Endothelial cell of umbilical vein (primary cell): Measurements from ENCODE around the gene CEP83. TPM values are rescaled to one million over a fixed set of nuclear protein-coding genes. Genes with fewer than 3 reads are reported as not detected.

Source experiments
- BruUV-seq: library from RNA; stranded (reverse); fragments of 400-500 nt; replicated peaks from 2 replicates; lab custom pipeline; 2021; lab: Mats Ljungman, UMichigan
- CTCF ChIA-PET: fragments of 300-600, 350-600 bp; sonication (Branson Sonifier 250); formaldehyde crosslinking; loops from one replicate; lab custom pipeline; 2021; ENCODE audit warnings: antibody characterized with exemption, inconsistent platforms; lab: Charles Lee
- POLR2A ChIA-PET: fragments of 300-600, 350-600 bp; sonication (Branson Sonifier 250); formaldehyde crosslinking; loops from one replicate; lab custom pipeline; 2021; ENCODE audit warnings: antibody characterized with exemption, inconsistent platforms; lab: Charles Lee
- DNase-seq: peaks from one replicate; pipeline ENCODE4 v3.0.0-alpha.2; 2011; ENCODE audit warnings: low read depth, low spot score
- FAIRE-seq: peaks from 2 replicates; lab custom pipeline; 2011; peaks lifted over from hg19 to GRCh38; lab: Jason Lieb, UNC
- H2AFZ ChIP-seq: 2 replicates; pipeline ENCODE4 v1.6.0; 2012; ENCODE audit warnings: low read depth, low read length, control low read depth, inconsistent platforms
- H3K27ac ChIP-seq: 2 replicates; pipeline ENCODE4 v1.5.1; 2011; ENCODE audit warnings: low read depth, mild to moderate bottlenecking, control low read depth, low read length, moderate library complexity; ENCODE audit not compliant: insufficient read depth
- H3K27me3 ChIP-seq, 2 experiments: 2 replicates each; pipeline versions ENCODE4 v1.6.0 to v1.6.1; 2011; ENCODE audit warnings: low read length in 2 of 2, mixed read lengths in 1 of 2; ENCODE audit not compliant: control insufficient read depth in 2 of 2, insufficient read depth in 2 of 2
- H3K36me3 ChIP-seq, 2 experiments: 2 replicates in 1 of 2; 3 replicates in 1 of 2; pipeline ENCODE4 v1.5.1; 2011; ENCODE audit warnings: low read length in 2 of 2, mild to moderate bottlenecking in 1 of 2, moderate library complexity in 1 of 2; ENCODE audit not compliant: control insufficient read depth in 2 of 2, insufficient read depth in 2 of 2; ENCODE audit errors: extremely low read depth in 1 of 2
- H3K4me1 ChIP-seq: 3 replicates; pipeline ENCODE4 v1.5.1; 2011; ENCODE audit warnings: mild to moderate bottlenecking, low read length; ENCODE audit not compliant: control insufficient read depth, insufficient read depth; ENCODE audit errors: extremely low read depth
- H3K4me2 ChIP-seq: 2 replicates; pipeline ENCODE4 v1.6.1; 2011; ENCODE audit warnings: low read length, control low read depth, mixed read lengths; ENCODE audit not compliant: insufficient read depth
- H3K4me3 ChIP-seq, 3 experiments: fragments of 200-600 bp in 1 of 3; sonication (generic), shearing (Covaris generic) in 1 of 3; replicated peaks in 1 of 3; 2 replicates each; pipeline ENCODE4 v1.5.1; 2011 to 2016; ENCODE audit warnings: control low read depth in 3 of 3, low read length in 3 of 3, mild to moderate bottlenecking in 2 of 3, inconsistent platforms in 1 of 3, low read depth in 1 of 3, moderate library complexity in 1 of 3; ENCODE audit not compliant: insufficient read depth in 1 of 3
- H3K79me2 ChIP-seq: 2 replicates; pipeline ENCODE4 v1.6.0; 2012; ENCODE audit warnings: low read length, inconsistent platforms; ENCODE audit not compliant: control insufficient read depth, insufficient read depth
- H3K9ac ChIP-seq: replicated peaks from 2 replicates; pipeline ENCODE3; 2011; ENCODE audit warnings: low read length, control low read depth; ENCODE audit not compliant: insufficient read depth; ENCODE audit errors: extremely low read depth
- H3K9me1 ChIP-seq: replicated peaks from 3 replicates; pipeline ENCODE4 v1.6.0; 2011; ENCODE audit warnings: mild to moderate bottlenecking, low read length; ENCODE audit not compliant: control insufficient read depth, insufficient read depth; ENCODE audit errors: extremely low read depth
- H3K9me3 ChIP-seq: replicated peaks from 2 replicates; pipeline ENCODE4 v1.5.1; 2012; ENCODE audit warnings: low read length, inconsistent platforms; ENCODE audit not compliant: control insufficient read depth, insufficient read depth
- H4K20me1 ChIP-seq: replicated peaks from 2 replicates; pipeline ENCODE3; 2011; ENCODE audit warnings: mild to moderate bottlenecking, low read length; ENCODE audit not compliant: control insufficient read depth, insufficient read depth; ENCODE audit errors: extremely low read depth
- EZH2 ChIP-seq: IDR thresholded peaks from 2 replicates; pipeline ENCODE4 v1.6.1; 2012; ENCODE audit warnings: borderline replicate concordance, low read depth, mild to moderate bottlenecking, moderate library complexity, low read length, inconsistent platforms; ENCODE audit not compliant: severe bottlenecking
- FOS ChIP-seq: IDR thresholded peaks from 2 replicates; pipeline ENCODE4 v1.6.1; 2011; ENCODE audit warnings: mild to moderate bottlenecking, low read length, moderate library complexity, borderline replicate concordance; ENCODE audit not compliant: insufficient read depth
- GATA2 ChIP-seq: IDR thresholded peaks from 2 replicates; pipeline ENCODE4 v1.7.0; 2011; ENCODE audit warnings: low read depth, mild to moderate bottlenecking, moderate library complexity, mixed read lengths, low read length; ENCODE audit not compliant: insufficient read length, insufficient read depth
- JUN ChIP-seq: IDR thresholded peaks from 2 replicates; pipeline ENCODE4 v1.6.1; 2011; ENCODE audit warnings: borderline replicate concordance, low read depth; ENCODE audit not compliant: insufficient read length, insufficient read depth
- MYC ChIP-seq: IDR thresholded peaks from one replicate; pipeline ENCODE4 v1.6.1; 2011; ENCODE audit warnings: mild to moderate bottlenecking, low read depth, low read length
- POLR2A ChIP-seq: IDR thresholded peaks from 2 replicates; pipeline ENCODE4 v1.6.1; 2012; ENCODE audit warnings: low read depth, mild to moderate bottlenecking, control low read depth, low read length
- POLR2AphosphoS5 ChIP-seq: IDR thresholded peaks from 2 replicates; pipeline ENCODE4 v1.6.1; 2012; ENCODE audit warnings: low read depth, mild to moderate bottlenecking, control low read depth, low read length, moderate library complexity; ENCODE audit not compliant: insufficient read depth
- dilution Hi-C: fragments of 300-500 bp; cut with MboI; formaldehyde crosslinking; loops from one replicate; pipeline ENCODE4 v1.15.0; 2019; ENCODE audit warnings: low sequenced_read_pairs; ENCODE audit not compliant: extremely low pct_ligation_motif_present
- intact Hi-C: fragments of 100-400 bp; cut with micrococcal nuclease; formaldehyde crosslinking; loops from one replicate; pipeline ENCODE4 v1.10.0; 2022
- polyA plus RNA-seq, 4 experiments: library from polyadenylated mRNA; depleted of rRNA in 3 of 4; stranded (reverse) in 3 of 4; unstranded in 1 of 4; fragments of >200 nt; gene quantifications; 2 replicates each; pipeline versions ENCODE4 v1.2.1 to v1.2.3, GENCODE V29; 2011 to 2012; ENCODE audit warnings: missing spikeins in 1 of 4
- total RNA-seq: library from RNA; stranded (reverse); gene quantifications from 2 replicates; pipeline ENCODE4 v1.2.3, GENCODE V29; 2021
- TF ChIP-seq, protein P1 (sequence below), 2 donors: IDR thresholded peaks; 1 replicate in 1 of 2; 2 replicates in 1 of 2; pipeline ENCODE4 v1.5.1; 2011; ENCODE audit warnings: low read length in 2 of 2, mild to moderate bottlenecking in 2 of 2, moderate library complexity in 2 of 2, control low read depth in 1 of 2, inconsistent platforms in 1 of 2, low read depth in 1 of 2; ENCODE audit not compliant: insufficient read depth in 1 of 2; ENCODE audit errors: extremely low read depth in 1 of 2
- TF ChIP-seq, protein P2 (sequence below): IDR thresholded peaks from 2 replicates; pipeline ENCODE4 v1.6.1; 2011; ENCODE audit not compliant: insufficient read depth, insufficient read length

CEP83 gene
- total and polyA plus RNA-seq, 2 donors (not counting 3 experiments of a cell fraction or from before 2014, with no cell fraction given): 2.9 to 15.3 TPM

DNA sequence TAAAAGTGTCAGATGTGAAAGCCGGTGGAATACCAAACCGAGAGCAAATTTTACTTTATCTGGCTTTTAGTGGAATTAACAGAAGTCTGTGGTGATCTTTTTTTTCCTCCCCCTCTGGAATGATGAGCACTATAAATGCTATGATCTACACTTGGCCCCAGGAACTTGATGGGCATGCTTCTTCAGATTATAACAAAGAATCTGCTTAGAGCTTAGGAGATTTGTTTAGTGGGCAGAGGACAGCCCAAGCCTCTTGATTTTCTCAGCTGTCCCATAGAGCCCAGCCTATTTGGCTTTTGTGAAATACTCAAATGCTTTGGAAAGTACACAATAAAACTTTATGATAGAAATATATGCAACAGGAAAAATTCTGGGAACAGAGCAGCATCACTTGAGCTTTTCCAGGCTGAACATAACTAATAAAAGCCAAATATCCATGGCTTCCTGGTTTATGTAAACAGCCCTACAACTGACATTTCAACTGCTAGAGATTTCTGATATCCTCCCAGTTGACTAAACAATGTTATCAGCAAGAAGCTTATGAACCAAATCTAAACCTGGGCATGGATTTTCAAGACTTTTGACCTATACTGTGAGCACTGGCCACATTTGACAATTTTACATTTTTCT lies 161.7 kb downstream of the CEP83 start:
- Histone ChIP-seq H3K4me3 (no peak overlapping the region), H3K9ac (no peak overlapping the region), H3K9me3 (no peaks in the 10 kb centered on the region), H3K79me2 (no peaks in the 10 kb centered on the region), H3K36me3 (no peaks in the 10 kb centered on the region), H4K20me1 (no peaks in the 10 kb centered on the region), H3K27ac (no peak overlapping the region), H3K9me1 (no peaks in the 10 kb centered on the region), H3K4me2 (no peak overlapping the region), H3K27me3 (no peaks in the 10 kb centered on the region), H2AFZ (no peak overlapping the region), H3K4me1 (no peaks in the 10 kb centered on the region)
- BruUV-seq: no TSS peak
- intact Hi-C loops (no loop called here), dilution Hi-C loops (no loop called here)
- POLR2A ChIA-PET: no interaction called here
- peak; percentile 40 for DNase-seq
- CTCF ChIA-PET: interaction anchor here (0.7 kb wide), 1 partner anchor 8 kb away, joined by 3 read pairs; no protein-coding TSS in a partner anchor
- TF ChIP-seq GATA2 (no peak), POLR2AphosphoS5 (no peak), FOS (no peak), MYC (no peak), POLR2A (no peak), JUN (no peak), EZH2 (no peak)
- TF ChIP-seq, protein P1, sequence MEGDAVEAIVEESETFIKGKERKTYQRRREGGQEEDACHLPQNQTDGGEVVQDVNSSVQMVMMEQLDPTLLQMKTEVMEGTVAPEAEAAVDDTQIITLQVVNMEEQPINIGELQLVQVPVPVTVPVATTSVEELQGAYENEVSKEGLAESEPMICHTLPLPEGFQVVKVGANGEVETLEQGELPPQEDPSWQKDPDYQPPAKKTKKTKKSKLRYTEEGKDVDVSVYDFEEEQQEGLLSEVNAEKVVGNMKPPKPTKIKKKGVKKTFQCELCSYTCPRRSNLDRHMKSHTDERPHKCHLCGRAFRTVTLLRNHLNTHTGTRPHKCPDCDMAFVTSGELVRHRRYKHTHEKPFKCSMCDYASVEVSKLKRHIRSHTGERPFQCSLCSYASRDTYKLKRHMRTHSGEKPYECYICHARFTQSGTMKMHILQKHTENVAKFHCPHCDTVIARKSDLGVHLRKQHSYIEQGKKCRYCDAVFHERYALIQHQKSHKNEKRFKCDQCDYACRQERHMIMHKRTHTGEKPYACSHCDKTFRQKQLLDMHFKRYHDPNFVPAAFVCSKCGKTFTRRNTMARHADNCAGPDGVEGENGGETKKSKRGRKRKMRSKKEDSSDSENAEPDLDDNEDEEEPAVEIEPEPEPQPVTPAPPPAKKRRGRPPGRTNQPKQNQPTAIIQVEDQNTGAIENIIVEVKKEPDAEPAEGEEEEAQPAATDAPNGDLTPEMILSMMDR (IDR thresholded peaks at IDR 0.05; ENCODE audit: extremely low read depth in 1 of 2, insufficient read depth in 1 of 2, low read depth in 1 of 2, low read length in 2 of 2): no peak
- TF ChIP-seq, protein P2, sequence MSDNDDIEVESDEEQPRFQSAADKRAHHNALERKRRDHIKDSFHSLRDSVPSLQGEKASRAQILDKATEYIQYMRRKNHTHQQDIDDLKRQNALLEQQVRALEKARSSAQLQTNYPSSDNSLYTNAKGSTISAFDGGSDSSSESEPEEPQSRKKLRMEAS: no peak
- FAIRE-seq: peak; percentile 67
